Activated naive CD8-positive, alpha-beta T cell treated with anti-CD3 and anti-CD28 coated beads, Interleukin-2, amount 10 ng/mL, durations not matched to agents 7 days and 5 days (primary cell): Measurements from ENCODE around the gene PEX19. TPM values are rescaled to one million over a fixed set of nuclear protein-coding genes. Genes with fewer than 3 reads are reported as not detected.

Experiments used
- ATAC-seq: fragments of 150-1000 bp; cut with Tn5 transposase; one replicate; pipeline ENCODE4 v1.10.0; 2021; ENCODE audit warnings: low read depth, moderate library complexity
- POLR2A ChIA-PET: fragments of 350-600 bp; sonication (Branson Sonifier 250); formaldehyde crosslinking; loops from one replicate; lab custom pipeline; 2021; ENCODE audit warnings: antibody characterized with exemption; lab: Charles Lee
- DNase-seq: peaks from one replicate; pipeline ENCODE4 v3.0.0; 2021
- H3K27ac Mint-ChIP-seq: one replicate; pipeline ENCODE4 v1.8.0; 2022; ENCODE audit warnings: mild to moderate bottlenecking, mixed read lengths
- H3K27me3 Mint-ChIP-seq: one replicate; pipeline ENCODE4 v1.8.0; 2022; ENCODE audit warnings: mild to moderate bottlenecking, moderate library complexity, mixed read lengths
- H3K36me3 Mint-ChIP-seq: one replicate; pipeline ENCODE4 v1.8.0; 2021; ENCODE audit warnings: mild to moderate bottlenecking, mixed read lengths
- H3K4me1 Mint-ChIP-seq: one replicate; pipeline ENCODE4 v1.8.0; 2021; ENCODE audit warnings: mixed read lengths
- H3K4me3 Mint-ChIP-seq: one replicate; pipeline ENCODE4 v1.8.0; 2022; ENCODE audit warnings: mild to moderate bottlenecking, moderate library complexity, mixed read lengths
- H3K9me3 Mint-ChIP-seq: one replicate; pipeline ENCODE4 v1.8.0; 2021; ENCODE audit warnings: mixed read lengths
- total RNA-seq, 2 experiments: library from RNA; stranded (reverse); gene quantifications; one replicate each; pipeline ENCODE4 v1.2.3, GENCODE V29; 2021

Gene PEX19
- total RNA-seq, 2 experiments from 2014 or later = 59.0 to 65.4 TPM

- DNase-seq (no peak), ATAC-seq (no peak)
- peaks cover 12% of the 10 kb centered on the region for H3K36me3 Mint-ChIP-seq
- no peak overlapping the region for H3K27ac Mint-ChIP-seq
- POLR2A ChIA-PET = no interaction called here
- H3K4me3 Mint-ChIP-seq = no peak overlapping the region
- no peaks in the 10 kb centered on the region for H3K4me1 Mint-ChIP-seq
- H3K9me3 Mint-ChIP-seq = no peaks in the 10 kb centered on the region
- H3K27me3 Mint-ChIP-seq = no peaks in the 10 kb centered on the region
These were observed 40.7 kb downstream of the PEX19 start for GRCh38 chr1:160244209-160244608.

DNA sequence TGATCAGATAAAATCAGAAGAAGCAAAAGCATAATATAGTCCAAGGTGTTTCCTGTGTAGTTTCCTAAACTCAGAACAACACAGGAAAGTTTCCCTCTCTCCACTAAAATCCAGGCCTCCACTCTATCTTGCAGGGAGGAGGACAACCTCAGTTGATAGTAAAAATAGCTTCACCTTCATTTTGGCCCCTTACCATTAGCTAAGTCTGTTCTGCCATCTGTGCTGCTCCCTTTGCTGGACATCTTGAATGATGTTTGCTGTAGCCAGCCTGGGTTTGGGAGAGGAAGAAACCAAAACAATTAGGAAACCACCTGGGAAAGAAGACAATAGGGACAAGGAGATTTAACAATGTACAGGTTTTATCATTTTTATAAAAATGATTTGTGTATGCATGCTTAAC is 41.2 kb downstream of the PEX19 start:
- H3K27ac Mint-ChIP-seq = no peak overlapping the region
- DNase-seq = no peak

DNA sequence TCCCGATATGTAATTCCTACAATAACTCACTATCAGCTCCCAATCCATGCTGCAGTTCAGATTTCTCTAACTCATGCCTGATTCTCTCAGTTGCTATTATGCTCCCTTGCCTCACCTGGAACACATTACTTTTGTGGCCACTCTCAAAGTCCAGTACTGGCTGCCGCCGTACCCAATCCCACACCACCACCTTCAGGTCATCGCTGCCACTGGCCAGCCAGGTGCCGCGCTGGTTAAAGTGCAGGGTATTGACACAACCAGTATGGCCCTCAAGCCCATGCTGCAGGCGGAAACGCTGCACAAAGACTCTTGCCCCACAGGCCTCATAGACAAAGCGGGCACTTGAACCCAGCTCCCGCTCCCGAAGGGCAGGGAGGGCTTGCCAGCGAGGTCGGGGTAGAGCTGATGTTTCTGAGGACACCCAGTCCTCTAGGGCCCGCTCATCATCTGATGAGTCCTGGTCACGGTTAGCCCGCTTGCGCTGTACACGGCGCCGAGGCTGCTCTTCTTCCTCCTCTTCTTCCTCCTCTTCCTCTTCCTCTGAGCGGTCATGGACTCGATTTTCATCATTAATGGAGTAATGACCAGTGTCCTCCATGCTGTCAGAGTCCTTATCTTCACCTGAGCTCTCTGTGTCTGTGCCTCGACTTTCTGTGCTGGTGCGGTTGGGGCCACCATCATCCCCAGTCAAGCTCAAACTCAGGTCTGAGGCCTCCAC is 45.2 kb downstream of the PEX19 start:
- Mint-ChIP-seq H3K27me3 (no peaks in the 10 kb centered on the region), H3K4me1 (peaks cover 3% of the 10 kb centered on the region), H3K27ac (no peak overlapping the region), H3K9me3 (no peaks in the 10 kb centered on the region), H3K4me3 (no peak overlapping the region), H3K36me3 (peaks cover 24% of the 10 kb centered on the region)
- ATAC-seq (no peak), DNase-seq (no peak)
- POLR2A ChIA-PET = interaction anchor here (1.6 kb wide), 1 partner anchor 12 kb away, joined by 3 read pairs; no protein-coding TSS in a partner anchor

More for the DNA sequence above, 41.2 kb downstream of the PEX19 start:
- no peak overlapping the region for H3K4me3 Mint-ChIP-seq
- no peak for ATAC-seq
- H3K36me3 Mint-ChIP-seq = peaks cover 15% of the 10 kb centered on the region
- H3K4me1 Mint-ChIP-seq = peaks cover 1% of the 10 kb centered on the region
- H3K27me3 Mint-ChIP-seq = no peaks in the 10 kb centered on the region
- POLR2A ChIA-PET = interaction anchor here (0.6 kb wide), 1 partner anchor 39 kb away, joined by 3 read pairs; the partner anchor contains the start of gene PEA15
- no peaks in the 10 kb centered on the region for H3K9me3 Mint-ChIP-seq

DNA sequence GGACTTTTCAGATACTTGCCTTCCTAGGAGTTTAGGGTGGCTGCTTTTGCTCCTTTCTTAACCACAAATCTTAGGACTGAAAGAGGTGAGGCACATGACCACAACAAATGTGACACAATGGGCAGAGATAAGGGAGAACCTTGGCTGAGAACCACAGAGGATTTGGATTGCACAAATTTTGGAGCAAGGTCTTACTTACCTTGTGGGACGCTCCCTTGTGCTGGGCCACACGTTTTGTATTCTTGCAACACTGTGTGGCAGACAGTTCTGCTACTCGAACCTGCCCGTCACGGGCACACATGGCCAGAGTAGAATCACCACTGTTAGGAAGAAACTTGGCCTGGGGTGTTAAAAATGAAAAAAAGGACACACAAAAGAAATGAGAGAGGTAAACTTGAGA is 46.5 kb downstream of the PEX19 start:
- no peak for DNase-seq
- POLR2A ChIA-PET = interaction anchor here (1.6 kb wide), 1 partner anchor 11 kb away, joined by 3 read pairs; no protein-coding TSS in a partner anchor
- peaks cover 5% of the 10 kb centered on the region for H3K4me1 Mint-ChIP-seq
- H3K4me3 Mint-ChIP-seq = no peak overlapping the region
- peaks cover 25% of the 10 kb centered on the region for H3K36me3 Mint-ChIP-seq
- H3K9me3 Mint-ChIP-seq = no peaks in the 10 kb centered on the region
- H3K27ac Mint-ChIP-seq = no peak overlapping the region
- no peak for ATAC-seq
- no peaks in the 10 kb centered on the region for H3K27me3 Mint-ChIP-seq

GRCh38 chr1:160237558-160237957 is 47.4 kb downstream of the PEX19 start:
- no peak for DNase-seq
- Mint-ChIP-seq H3K27ac (no peak overlapping the region), H3K27me3 (no peaks in the 10 kb centered on the region), H3K4me1 (peaks cover 5% of the 10 kb centered on the region), H3K4me3 (no peak overlapping the region), H3K36me3 (peaks cover 26% of the 10 kb centered on the region), H3K9me3 (no peaks in the 10 kb centered on the region)
- ATAC-seq = no peak
- POLR2A ChIA-PET = no interaction called here

DNA sequence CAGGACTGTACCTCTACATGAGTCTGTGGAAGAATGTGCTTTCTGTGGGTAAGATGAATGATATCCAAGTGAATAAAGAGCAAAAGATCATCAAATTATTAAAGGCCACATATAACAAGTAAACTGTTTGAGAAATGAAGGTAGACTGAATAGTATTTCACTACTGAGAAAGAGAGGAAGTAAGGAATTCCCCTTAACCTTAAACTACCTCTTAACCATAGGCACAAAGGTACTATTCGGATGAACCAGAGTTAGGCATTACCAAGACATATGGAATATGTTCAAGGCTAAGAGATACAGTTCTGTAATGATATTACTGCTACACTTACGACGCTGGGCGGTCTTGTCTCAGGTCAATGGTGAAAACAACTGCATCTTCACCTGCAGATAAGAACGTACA is 48.1 kb downstream of the PEX19 start:
- Mint-ChIP-seq H3K36me3 (peaks cover 26% of the 10 kb centered on the region), H3K27ac (no peak overlapping the region), H3K9me3 (no peaks in the 10 kb centered on the region), H3K27me3 (no peaks in the 10 kb centered on the region), H3K4me1 (peaks cover 5% of the 10 kb centered on the region), H3K4me3 (no peak overlapping the region)
- no peak for DNase-seq
- POLR2A ChIA-PET = no interaction called here
- ATAC-seq = no peak

DNA sequence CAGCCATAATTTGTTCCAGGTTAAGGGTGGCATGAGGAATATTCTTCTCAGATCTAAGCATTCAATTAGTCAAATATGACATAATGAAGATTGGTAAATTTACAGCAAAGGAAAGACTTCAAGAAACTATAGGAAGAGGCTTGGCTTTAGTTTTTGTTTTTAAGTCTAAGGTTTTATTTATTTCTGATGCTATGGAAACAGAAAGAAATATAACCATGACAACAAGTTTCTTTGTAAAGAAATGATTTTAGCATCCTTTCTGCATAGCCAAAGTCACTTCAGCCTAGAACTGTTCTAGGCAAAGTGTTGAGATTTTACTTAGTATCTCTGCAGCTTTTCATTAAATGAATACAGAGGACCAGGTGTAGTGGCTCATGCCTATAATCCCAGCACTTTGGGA is 52.0 kb downstream of the PEX19 start:
- Mint-ChIP-seq H3K9me3 (no peaks in the 10 kb centered on the region), H3K4me3 (no peak overlapping the region), H3K27me3 (no peaks in the 10 kb centered on the region), H3K27ac (no peak overlapping the region), H3K36me3 (peaks cover 30% of the 10 kb centered on the region), H3K4me1 (peaks cover 2% of the 10 kb centered on the region)
- POLR2A ChIA-PET = no interaction called here
- DNase-seq (no peak), ATAC-seq (no peak)

DNA sequence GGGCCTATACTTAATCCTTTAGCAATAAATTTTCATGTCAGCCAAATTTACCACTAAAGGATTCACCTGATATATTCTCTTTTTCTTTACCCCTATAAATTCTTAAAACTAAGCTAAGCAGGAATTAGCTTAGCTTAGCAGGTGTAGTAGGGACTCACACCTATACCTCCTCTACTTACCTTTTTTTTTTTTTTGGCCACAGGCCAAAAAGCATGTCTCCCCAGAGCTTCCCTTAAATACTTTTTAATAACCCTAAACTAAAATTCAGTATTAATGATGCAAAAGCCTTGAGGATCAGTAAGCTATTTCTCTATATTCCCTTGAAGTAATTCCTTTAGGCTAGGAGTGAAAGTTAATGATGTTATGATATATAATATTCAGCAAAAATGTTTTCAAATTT is 56.5 kb downstream of the PEX19 start:
- no peak overlapping the region for H3K4me3 Mint-ChIP-seq
- no peaks in the 10 kb centered on the region for H3K4me1 Mint-ChIP-seq
- peaks cover 31% of the 10 kb centered on the region for H3K36me3 Mint-ChIP-seq
- POLR2A ChIA-PET = interaction anchor here (0.9 to 1.1 kb wide), 2 partner anchors 10 to 59 kb away, joined by 3 read pairs; no protein-coding TSS in a partner anchor
- ATAC-seq = no peak
- DNase-seq = no peak
- H3K27ac Mint-ChIP-seq = no peak overlapping the region
- no peaks in the 10 kb centered on the region for H3K27me3 Mint-ChIP-seq
- H3K9me3 Mint-ChIP-seq = no peaks in the 10 kb centered on the region

- H3K9me3 Mint-ChIP-seq = no peaks in the 10 kb centered on the region
- DNase-seq (no peak), ATAC-seq (no peak)
- no peaks in the 10 kb centered on the region for H3K27me3 Mint-ChIP-seq
- H3K4me3 Mint-ChIP-seq = no peak overlapping the region
- POLR2A ChIA-PET = interaction anchor here (1.1 kb wide), 1 partner anchor 11 kb away, joined by 3 read pairs; no protein-coding TSS in a partner anchor
- no peak overlapping the region for H3K27ac Mint-ChIP-seq
- peaks cover 30% of the 10 kb centered on the region for H3K36me3 Mint-ChIP-seq
- H3K4me1 Mint-ChIP-seq = no peaks in the 10 kb centered on the region
These were observed 57.4 kb downstream of the PEX19 start for GRCh38 chr1:160227561-160227960.

DNA sequence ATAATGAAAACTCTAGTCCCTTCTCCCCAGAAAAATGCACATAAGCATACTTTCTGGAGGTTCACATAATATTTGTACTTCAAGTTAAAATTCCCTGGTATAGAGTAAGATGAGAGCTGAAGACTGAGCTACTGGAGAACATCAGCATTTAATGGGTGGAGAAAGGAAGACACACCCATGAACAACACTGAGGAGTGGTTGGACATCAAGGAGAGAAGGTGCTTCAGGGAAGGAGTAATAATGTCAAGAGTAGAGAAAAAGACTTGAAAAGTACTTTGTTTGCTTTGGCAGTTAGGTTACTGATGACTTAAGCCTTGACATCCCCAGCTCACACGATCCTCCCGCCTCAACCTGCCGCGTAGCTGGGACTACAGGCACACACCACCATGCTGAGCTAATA is 57.9 kb downstream of the PEX19 start:
- H3K27me3 Mint-ChIP-seq = no peaks in the 10 kb centered on the region
- DNase-seq (no peak), ATAC-seq (no peak)
- POLR2A ChIA-PET = no interaction called here
- no peaks in the 10 kb centered on the region for H3K9me3 Mint-ChIP-seq
- H3K36me3 Mint-ChIP-seq = peaks cover 32% of the 10 kb centered on the region
- H3K4me1 Mint-ChIP-seq = no peaks in the 10 kb centered on the region
- no peak overlapping the region for H3K27ac Mint-ChIP-seq
- H3K4me3 Mint-ChIP-seq = no peak overlapping the region

Other genes starting within 250 kb of the PEX19 start
- not detected for gene KCNJ10, start 215.0 kb downstream of the PEX19 start, total RNA-seq
- not detected for gene KCNJ9, start 203.6 kb downstream of the PEX19 start, total RNA-seq
- 10 to 100 TPM; 39.8 to 44.6 TPM for gene IGSF8, start 186.5 kb downstream of the PEX19 start, total RNA-seq
- gene ATP1A2, start 169.4 kb downstream of the PEX19 start, total RNA-seq = not detected
- not detected for gene ATP1A4, start 133.5 kb downstream of the PEX19 start, total RNA-seq
- not detected for gene CASQ1, start 94.6 kb downstream of the PEX19 start, total RNA-seq
- gene PEA15, start 79.7 kb downstream of the PEX19 start, total RNA-seq = 10 to 100 TPM; 27.5 to 28.3 TPM
- gene DCAF8, start 22.6 kb downstream of the PEX19 start, total RNA-seq = 100 to 1,000 TPM; 147 to 150 TPM
- gene COPA, start 58.1 kb upstream of the PEX19 start, total RNA-seq = 100 to 1,000 TPM; 119 to 137 TPM
- gene NCSTN, start 58.2 kb upstream of the PEX19 start, total RNA-seq = 10 to 100 TPM; 66.6 to 67.1 TPM
- under 1 TPM; 0.33 to 0.43 TPM for gene NHLH1, start 81.9 kb upstream of the PEX19 start, total RNA-seq
- under 1 TPM; 0.06 to 0.34 TPM for gene VANGL2, start 115.4 kb upstream of the PEX19 start, total RNA-seq
- gene SLAMF6, start 238.1 kb upstream of the PEX19 start, total RNA-seq = 10 to 100 TPM; 43.0 to 48.1 TPM